GM23248 (cell line): ENCODE results near the gene GRM7. TPM values are rescaled to one million over a fixed set of nuclear protein-coding genes. Genes with fewer than 3 reads are reported as not detected.

ENCODE experiments used
- DNase-seq: peaks from one replicate; pipeline ENCODE4 v3.0.0-alpha.2; 2015
- H2AFZ ChIP-seq: fragments of 200-600 bp; sonication (generic); 2 replicates; pipeline ENCODE4 v1.6.1; 2016; ENCODE audit warnings: antibody characterized with exemption
- H3F3A ChIP-seq: fragments of 200-600 bp; sonication (generic); 2 replicates; pipeline ENCODE4 v1.6.1; 2016; ENCODE audit warnings: mild to moderate bottlenecking, antibody characterized with exemption, mixed run types; ENCODE audit not compliant: insufficient read depth
- H3K27ac ChIP-seq: fragments of 200-600 bp; sonication (generic); 2 replicates; pipeline ENCODE4 v1.5.1; 2016; ENCODE audit warnings: mild to moderate bottlenecking
- H3K27me3 ChIP-seq: fragments of 200-600 bp; sonication (generic); replicated peaks from 2 replicates; pipeline ENCODE4 v1.6.1; 2016; ENCODE audit warnings: mild to moderate bottlenecking; ENCODE audit not compliant: insufficient read depth
- H3K36me3 ChIP-seq: fragments of 200-600 bp; sonication (generic); 2 replicates; pipeline ENCODE4 v1.6.1; 2016; ENCODE audit warnings: low read depth, mild to moderate bottlenecking
- H3K4me1 ChIP-seq: fragments of 200-600 bp; sonication (generic); 2 replicates; pipeline ENCODE4 v1.6.1; 2016; ENCODE audit warnings: mild to moderate bottlenecking; ENCODE audit not compliant: insufficient read depth
- H3K4me2 ChIP-seq: fragments of 200-600 bp; sonication (generic); one replicate; pipeline ENCODE4 v1.6.1; 2016; ENCODE audit warnings: mild to moderate bottlenecking; ENCODE audit not compliant: unreplicated experiment
- H3K4me3 ChIP-seq: fragments of 200-600 bp; sonication (generic); 2 replicates; pipeline ENCODE4 v1.5.1; 2016; ENCODE audit warnings: mild to moderate bottlenecking
- H3K79me2 ChIP-seq: fragments of 200-600 bp; sonication (generic); 2 replicates; pipeline ENCODE4 v1.6.1; 2016; ENCODE audit warnings: mild to moderate bottlenecking; ENCODE audit not compliant: insufficient read depth
- H3K9ac ChIP-seq: fragments of 200-600 bp; sonication (generic); 2 replicates; pipeline ENCODE4 v1.6.1; 2016; ENCODE audit warnings: mild to moderate bottlenecking
- H3K9me2 ChIP-seq: fragments of 200-600 bp; sonication (generic); 2 replicates; pipeline ENCODE4 v1.6.1; 2016; ENCODE audit warnings: mixed run types, mild to moderate bottlenecking, moderate library complexity; ENCODE audit not compliant: insufficient read depth
- H3K9me3 ChIP-seq: fragments of 200-600 bp; sonication (generic); one replicate; pipeline ENCODE4 v1.6.1; 2017; ENCODE audit warnings: low read depth
- H4K20me1 ChIP-seq: fragments of 200-600 bp; sonication (generic); 2 replicates; pipeline ENCODE4 v1.6.0; 2016; ENCODE audit not compliant: insufficient read depth
- EZH2 ChIP-seq: fragments of 200-600 bp; sonication (generic); IDR thresholded peaks from 2 replicates; pipeline ENCODE4 v1.6.1; 2018; ENCODE audit warnings: antibody characterized with exemption, mild to moderate bottlenecking; ENCODE audit not compliant: insufficient read depth, poor library complexity, severe bottlenecking
- EZH2phosphoT487 ChIP-seq: fragments of 200-600 bp; sonication (generic); IDR thresholded peaks from 2 replicates; pipeline ENCODE4 v1.6.1; 2018; ENCODE audit warnings: antibody characterized with exemption, moderate library complexity, mild to moderate bottlenecking, low read depth; ENCODE audit not compliant: insufficient read depth
- WGBS, 2 experiments: methylation state at CpG; one replicate each; pipeline ENCODE4 v1.1.6; 2015 to 2017; ENCODE audit warnings: low lambda C conversion rate in 2 of 2, low coverage in 1 of 2; ENCODE audit errors: missing lambda C conversion rate in 2 of 2; 5-methylcytosine and 5-hydroxymethylcytosine counted together
- in situ Hi-C: fragments of 300-500 bp; cut with MboI; formaldehyde crosslinking; loops from 2 replicates; pipeline ENCODE4 v1.15.0; 2020
- polyA plus RNA-seq: library from polyadenylated mRNA; unstranded; fragments of >200 nt; fragmentation: Nextera tagmentation; extraction: Ambion mirVana; gene quantifications from 2 replicates; pipeline ENCODE4 v1.2.1, GENCODE V29; 2016
- total RNA-seq: library from RNA; depleted of rRNA; stranded (reverse); fragments of >200 nt; shearing (Covaris generic); gene quantifications from 2 replicates; pipeline ENCODE4 v1.2.3, GENCODE V29; 2014

The GRM7 gene
- total and polyA plus RNA-seq, 2 experiments from 2014 or later = not detected

DNA sequence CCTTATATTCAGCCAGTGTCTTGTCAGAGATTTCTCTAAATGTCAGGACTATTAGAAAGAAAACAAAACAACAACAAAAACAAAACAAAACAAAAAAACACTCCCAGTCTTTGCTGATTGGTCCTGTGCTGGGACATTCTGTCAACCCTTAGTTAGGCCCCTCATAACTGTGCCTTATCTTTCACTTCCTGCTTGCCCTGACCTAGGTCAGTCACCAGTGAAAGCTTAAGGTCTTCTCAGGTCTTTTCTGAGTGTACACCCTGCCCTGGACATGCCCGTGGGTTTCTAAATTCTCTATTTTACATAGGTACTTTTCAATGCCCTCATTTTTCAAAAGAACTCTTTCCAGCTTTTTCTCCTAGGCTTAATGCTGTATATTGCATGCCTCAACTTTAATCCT lies 454.1 kb downstream of the GRM7 start:
- Histone ChIP-seq H3F3A (no peaks in the 10 kb centered on the region), H4K20me1 (no peaks in the 10 kb centered on the region), H3K4me2 (no peak overlapping the region), H3K79me2 (no peaks in the 10 kb centered on the region), H3K4me3 (no peak overlapping the region), H3K36me3 (no peaks in the 10 kb centered on the region), H3K9ac (no peak overlapping the region), H3K27ac (no peak overlapping the region), H3K9me3 (no peaks in the 10 kb centered on the region), H3K4me1 (no peaks in the 10 kb centered on the region), H3K27me3 (no peaks in the 10 kb centered on the region), H3K9me2 (no peaks in the 10 kb centered on the region), H2AFZ (no peak overlapping the region)
- in situ Hi-C loops = no loop called here
- 6 to 17% methylated on average over 1 of the region's 1 CpG for WGBS, 2 experiments
- DNase-seq = no peak
- TF ChIP-seq EZH2 (no peak), EZH2phosphoT487 (no peak)

DNA sequence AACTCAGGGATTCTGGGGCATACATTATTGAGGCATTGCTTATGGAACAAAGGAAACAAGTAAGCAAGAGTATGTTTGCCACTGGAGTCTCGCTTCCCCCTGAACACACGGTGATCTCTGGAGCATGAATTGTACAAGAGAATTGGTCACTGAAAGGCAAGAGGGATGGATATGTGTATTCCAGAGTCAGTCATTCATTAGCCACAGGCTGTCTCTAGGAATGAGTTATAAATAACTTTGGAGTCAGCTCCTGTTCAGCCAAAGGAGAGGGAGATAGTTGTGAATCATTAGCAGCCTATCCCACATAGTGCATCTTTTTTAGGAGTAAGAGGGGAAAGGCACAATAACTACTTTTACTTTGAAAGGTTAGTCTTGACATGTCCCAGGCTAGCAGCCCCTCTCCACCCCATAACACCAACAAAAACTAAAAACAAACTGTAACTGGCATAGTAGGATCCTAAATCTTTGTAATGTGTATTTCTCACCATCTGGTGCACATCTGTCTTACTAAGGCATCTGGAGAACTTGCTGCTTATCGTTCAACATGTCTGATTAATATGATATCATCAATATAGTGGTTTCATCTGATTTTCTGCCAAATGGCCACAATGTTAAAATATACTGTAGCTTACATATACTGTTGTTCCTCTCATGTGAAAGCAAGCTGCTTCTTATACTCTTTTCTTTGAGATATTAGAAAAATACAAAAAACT lies 462.2 kb downstream of the GRM7 start:
- in situ Hi-C loops = no loop called here
- no peaks in the 10 kb centered on the region for H3K79me2 ChIP-seq
- no peak overlapping the region for H2AFZ ChIP-seq
- no peak overlapping the region for H3K9ac ChIP-seq
- DNase-seq = no peak
- H3K4me2 ChIP-seq = no peak overlapping the region
- TF ChIP-seq EZH2 = no peak
- no peak for TF ChIP-seq EZH2phosphoT487
- no peaks in the 10 kb centered on the region for H4K20me1 ChIP-seq
- H3K4me1 ChIP-seq = no peaks in the 10 kb centered on the region
- no peaks in the 10 kb centered on the region for H3K9me2 ChIP-seq
- WGBS, 2 experiments = 0 to 2% methylated on average over 3 of the region's 3 CpGs
- no peak overlapping the region for H3K4me3 ChIP-seq
- no peaks in the 10 kb centered on the region for H3F3A ChIP-seq
- H3K27me3 ChIP-seq = no peaks in the 10 kb centered on the region
- no peak overlapping the region for H3K27ac ChIP-seq
- H3K9me3 ChIP-seq = no peaks in the 10 kb centered on the region
- H3K36me3 ChIP-seq = no peaks in the 10 kb centered on the region

DNA sequence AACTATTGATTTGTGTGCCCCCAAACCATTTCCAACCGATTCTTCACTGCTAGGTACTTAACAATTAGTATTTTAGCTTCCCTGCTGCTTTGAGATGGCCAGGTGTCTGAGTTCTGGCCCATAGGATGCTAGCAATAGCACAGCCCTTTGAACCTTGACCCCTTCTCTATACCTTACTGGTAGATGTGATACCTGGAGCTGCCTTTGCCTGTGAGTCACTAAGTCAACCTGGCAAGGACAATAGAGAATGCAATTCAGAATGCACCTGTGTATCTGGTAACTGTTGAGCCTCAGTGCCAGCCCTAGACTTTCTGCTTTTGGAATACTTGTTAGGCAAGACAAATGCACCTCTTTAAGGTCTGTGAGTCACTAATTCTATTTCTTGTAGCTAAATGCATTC lies 467.4 kb downstream of the GRM7 start:
- TF ChIP-seq EZH2phosphoT487 (no peak), EZH2 (no peak)
- Histone ChIP-seq H3K9me2 (no peaks in the 10 kb centered on the region), H3K79me2 (no peaks in the 10 kb centered on the region), H3K27me3 (no peaks in the 10 kb centered on the region), H3F3A (no peaks in the 10 kb centered on the region), H3K36me3 (no peaks in the 10 kb centered on the region), H3K9me3 (no peaks in the 10 kb centered on the region), H3K4me3 (no peak overlapping the region), H3K4me2 (no peak overlapping the region), H3K27ac (no peak overlapping the region), H3K4me1 (no peaks in the 10 kb centered on the region), H3K9ac (no peak overlapping the region), H2AFZ (no peak overlapping the region), H4K20me1 (no peaks in the 10 kb centered on the region)
- DNase-seq = no peak
- WGBS, 2 experiments = 6 to 7% methylated on average over 1 of the region's 1 CpG
- in situ Hi-C loops = no loop called here

DNA sequence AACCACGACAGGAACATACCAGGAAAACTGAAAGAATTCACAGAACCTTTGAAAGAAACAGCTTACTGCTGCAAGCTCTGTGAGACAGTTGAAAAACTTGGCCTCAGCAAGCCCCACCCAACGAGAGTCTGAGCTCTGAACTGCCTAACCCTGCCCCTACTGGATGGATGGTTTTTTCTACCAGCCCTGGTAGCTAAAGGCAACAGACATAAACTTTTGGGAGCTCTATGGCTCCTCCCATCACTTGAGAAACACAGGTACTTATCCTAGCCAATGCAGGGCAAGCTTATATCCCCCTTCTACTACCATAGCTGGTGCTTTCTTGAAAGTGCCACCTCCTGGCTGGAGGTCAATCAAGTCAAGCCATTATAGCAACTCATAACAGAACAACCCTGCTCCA lies 471.8 kb downstream of the GRM7 start:
- TF ChIP-seq EZH2phosphoT487 (no peak), EZH2 (no peak)
- Histone ChIP-seq H3K27me3 (no peaks in the 10 kb centered on the region), H3K36me3 (no peaks in the 10 kb centered on the region), H2AFZ (no peak overlapping the region), H4K20me1 (no peaks in the 10 kb centered on the region), H3K27ac (no peak overlapping the region), H3K9ac (no peak overlapping the region), H3K4me2 (no peak overlapping the region), H3K4me1 (no peaks in the 10 kb centered on the region), H3K9me2 (no peaks in the 10 kb centered on the region), H3K9me3 (no peaks in the 10 kb centered on the region), H3K79me2 (no peaks in the 10 kb centered on the region), H3K4me3 (no peak overlapping the region), H3F3A (no peaks in the 10 kb centered on the region)
- in situ Hi-C loops = no loop called here
- WGBS, 2 experiments = 5 to 6% methylated on average over 2 of the region's 2 CpGs
- no peak for DNase-seq

DNA sequence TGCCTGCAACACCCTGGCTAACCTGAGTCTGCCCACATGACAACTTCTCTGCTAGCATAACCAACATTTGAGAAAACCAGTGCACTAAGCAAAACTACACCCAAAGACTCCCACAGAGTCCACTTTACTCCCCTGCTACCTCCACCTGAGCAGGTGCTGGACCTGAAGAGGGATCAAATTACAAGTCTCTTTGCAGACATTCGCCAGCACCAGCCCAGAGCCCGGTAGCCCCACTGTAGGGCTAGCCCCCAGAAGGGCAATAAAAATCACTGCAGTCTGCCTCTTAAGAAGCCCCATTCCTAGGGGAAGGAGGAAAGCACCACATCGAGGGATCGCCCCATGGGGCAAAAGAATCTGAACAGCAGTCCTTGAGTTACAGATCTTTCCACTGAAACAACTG lies 472.2 kb downstream of the GRM7 start:
- H3K9me2 ChIP-seq = no peaks in the 10 kb centered on the region
- WGBS, 2 experiments = 32 to 35% methylated on average over 4 of the region's 4 CpGs
- H3K4me1 ChIP-seq = no peaks in the 10 kb centered on the region
- TF ChIP-seq EZH2phosphoT487 (no peak), EZH2 (no peak)
- H3K4me3 ChIP-seq = no peak overlapping the region
- no peak overlapping the region for H3K4me2 ChIP-seq
- no peak overlapping the region for H3K9ac ChIP-seq
- no peaks in the 10 kb centered on the region for H4K20me1 ChIP-seq
- DNase-seq = no peak
- H2AFZ ChIP-seq = no peak overlapping the region
- in situ Hi-C loops = no loop called here
- H3K79me2 ChIP-seq = no peaks in the 10 kb centered on the region
- H3K36me3 ChIP-seq = no peaks in the 10 kb centered on the region
- no peaks in the 10 kb centered on the region for H3K27me3 ChIP-seq
- no peaks in the 10 kb centered on the region for H3F3A ChIP-seq
- H3K27ac ChIP-seq = no peak overlapping the region
- no peaks in the 10 kb centered on the region for H3K9me3 ChIP-seq
